HG03064 (cell line): ENCODE results near the gene CD3E.
"Not testable (repeated sequence)": the region's sequence is repeated elsewhere in the genome, so short reads cannot be mapped to it uniquely, and the experiment has no call there.

Experiments
- ATAC-seq: cut with Tn5 transposase; IDR thresholded peaks from one replicate; pipeline ENCODE4 v1.9.1; 2021; ENCODE audit warnings: low read depth; ENCODE audit not compliant: unreplicated experiment

Gene CD3E

GRCh38 chr11:118289401-118289800 lies 15.1 kb upstream of the CD3E start:
- no peak for ATAC-seq

- no peak for ATAC-seq
Observed at GRCh38 chr11:118290923-118291322, 13.6 kb upstream of the CD3E start.

- no peak for ATAC-seq
Observed at GRCh38 chr11:118291477-118292135, 12.9 kb upstream of the CD3E start.

- ATAC-seq, result no peak
Observed at GRCh38 chr11:118294053-118294452, 10.5 kb upstream of the CD3E start.

- no peak for ATAC-seq
Observed at GRCh38 chr11:118295199-118295598, 9.3 kb upstream of the CD3E start.

- ATAC-seq, result no peak
Observed at GRCh38 chr11:118295815-118296454, 8.6 kb upstream of the CD3E start.

GRCh38 chr11:118301600-118302195 lies 2.8 kb upstream of the CD3E start:
- no peak for ATAC-seq

GRCh38 chr11:118304227-118304567 lies 333 bp upstream of the CD3E start:
- ATAC-seq, result no peak

GRCh38 chr11:118305726-118306125 lies 1.2 kb downstream of the CD3E start:
- no peak for ATAC-seq

- no peak for ATAC-seq
Observed at GRCh38 chr11:118306556-118306955, 2.0 kb downstream of the CD3E start.

GRCh38 chr11:118308995-118309528 lies 4.5 kb downstream of the CD3E start:
- ATAC-seq, result not testable (repeated sequence)

GRCh38 chr11:118310271-118310670 lies 5.7 kb downstream of the CD3E start:
- no peak for ATAC-seq

- no peak for ATAC-seq
Observed at GRCh38 chr11:118310781-118311485, 6.4 kb downstream of the CD3E start.

- no peak for ATAC-seq
Observed at GRCh38 chr11:118311518-118311917, 7.0 kb downstream of the CD3E start.

- no peak for ATAC-seq
Observed at GRCh38 chr11:118312328-118312727, 7.8 kb downstream of the CD3E start.

GRCh38 chr11:118313242-118313641 lies 8.7 kb downstream of the CD3E start:
- ATAC-seq, result no peak

GRCh38 chr11:118314988-118315411 lies 10.5 kb downstream of the CD3E start:
- no peak for ATAC-seq

- no peak for ATAC-seq
Observed at GRCh38 chr11:118318124-118318523, 13.6 kb downstream of the CD3E start.

GRCh38 chr11:118318581-118319336 lies 14.2 kb downstream of the CD3E start:
- ATAC-seq, result no peak

- no peak for ATAC-seq
Observed at GRCh38 chr11:118319337-118319707, 14.8 kb downstream of the CD3E start.

GRCh38 chr11:118320515-118320914 lies 16.0 kb downstream of the CD3E start:
- no peak for ATAC-seq
